Right lobe of liver (tissue), 6 donors: ENCODE results near the gene MAGI1. TPM values are rescaled to one million over a fixed set of nuclear protein-coding genes. Genes with fewer than 3 reads are reported as not detected.

Experiments used
- ATAC-seq, 4 donors: fragments of 200-7000 bp; cut with Tn5 transposase; one replicate each; pipeline ENCODE4 v1.9.1; 2020; ENCODE audit warnings: mild to moderate bottlenecking in 4 of 4, moderate library complexity in 4 of 4
- DNase-seq, 3 donors: peaks; one replicate each; pipeline ENCODE4 v3.0.0-alpha.2; 2020
- H3K27ac ChIP-seq, 3 donors: fragments of 200-600 bp; one replicate each; pipeline ENCODE4 v1.8.0; 2022
- H3K27me3 ChIP-seq, 2 donors: fragments of 200-600 bp; one replicate each; pipeline ENCODE4 v1.8.0; 2022
- H3K36me3 ChIP-seq, 4 donors: fragments of 200-600 bp; sonication (generic) in 1 of 4; one replicate each; pipeline versions ENCODE4 v1.5.1 to v1.8.0; 2017 to 2022; ENCODE audit warnings: control low read depth in 1 of 4
- H3K4me1 ChIP-seq, 4 donors: fragments of 200-600 bp; sonication (generic) in 1 of 4; one replicate each; pipeline versions ENCODE4 v1.5.1 to v1.8.0; 2017 to 2022; ENCODE audit warnings: control low read depth in 1 of 4
- H3K4me3 ChIP-seq, 3 donors: fragments of 200-600 bp; one replicate each; pipeline ENCODE4 v1.8.0; 2022
- H3K9me3 ChIP-seq, 4 donors: fragments of 200-600 bp; sonication (generic) in 1 of 4; one replicate each; pipeline versions ENCODE4 v1.5.1 to v1.8.0; 2017 to 2022; ENCODE audit warnings: control low read depth in 1 of 4
- CTCF ChIP-seq, 4 donors: fragments of 200-600 bp in 3 of 4; fragments of 450-650 bp in 1 of 4; IDR thresholded peaks; one replicate each; pipeline versions ENCODE4 v1.5.1 to v1.8.0; 2016 to 2022; ENCODE audit warnings: antibody characterized with exemption in 4 of 4, mild to moderate bottlenecking in 2 of 4
- POLR2A ChIP-seq: fragments of 450-650 bp; IDR thresholded peaks from one replicate; pipeline ENCODE4 v1.6.1; 2017; ENCODE audit warnings: antibody characterized with exemption, mild to moderate bottlenecking
- WGBS: methylation state at CpG from one replicate; pipeline ENCODE4 v1.1.6; 2018; ENCODE audit warnings: low coverage, low lambda C conversion rate; ENCODE audit not compliant: insufficient coverage; ENCODE audit errors: missing lambda C conversion rate; 5-methylcytosine and 5-hydroxymethylcytosine counted together
- intact Hi-C, 2 donors: fragments of 100-400 bp; cut with DNase I; formaldehyde crosslinking; loops; one replicate each; pipeline versions ENCODE4 v1.11.2 to v1.14.1; 2022
- total RNA-seq, 6 experiments: library from RNA; depleted of rRNA in 2 of 6; stranded (reverse); fragments of >200 nt in 2 of 6; fragmentation: NEBNext Ultra II Directional in 3 of 6; extraction: Animal tissue kit (Norgen Biotek cat#: 25700) in 3 of 6; gene quantifications; one replicate each; pipeline versions ENCODE4 v1.1.0 to v1.2.4, GENCODE V29; 2016 to 2023
- donor health status: DM: no; HTN: yes; CAD: no.
- donor health status: DM: no; HTN: no; CAD: no.
- donor health status: DM: no; HTN: no; CAD: no.
- donor health status: DM: no; HTN: yes; CAD: no.
- donor health status: DM: no; HTN: yes; CAD: no.

MAGI1 gene
- total RNA-seq, 6 experiments from 2014 or later = 22.6 to 37.7 (median 26.9) TPM

GRCh38 chr3:65642883-65643282, 395.8 kb downstream of the MAGI1 start:
- intact Hi-C loops = no loop called here
- ATAC-seq (no peak), DNase-seq (no peak)
- Histone ChIP-seq H3K4me3 (no peak overlapping the region), H3K4me1 (no peaks in the 10 kb centered on the region), H3K9me3 (peaks cover 0 to 6% (median 0%) of the 10 kb centered on the region in 4 donors), H3K27ac (no peak overlapping the region), H3K36me3 (no peaks in the 10 kb centered on the region), H3K27me3 (no peaks in the 10 kb centered on the region)
- 23% methylated on average over 1 of the region's 1 CpG for WGBS
- TF ChIP-seq CTCF (IDR thresholded peaks at IDR 0.05) = no peak
- TF ChIP-seq POLR2A = no peak

GRCh38 chr3:65641777-65642176, 396.9 kb downstream of the MAGI1 start:
- H3K4me1 ChIP-seq = no peaks in the 10 kb centered on the region
- no peak overlapping the region for H3K4me3 ChIP-seq
- DNase-seq = no peak
- no peaks in the 10 kb centered on the region for H3K9me3 ChIP-seq
- H3K36me3 ChIP-seq = no peaks in the 10 kb centered on the region
- WGBS = 63% methylated on average over 2 of the region's 2 CpGs
- no peak overlapping the region for H3K27ac ChIP-seq
- no peaks in the 10 kb centered on the region for H3K27me3 ChIP-seq
- ATAC-seq = no peak
- no peak for TF ChIP-seq POLR2A
- TF ChIP-seq CTCF (IDR thresholded peaks at IDR 0.05) = no peak
- intact Hi-C loops = no loop called here

- intact Hi-C loops = no loop called here
- no peak for TF ChIP-seq CTCF (IDR thresholded peaks at IDR 0.05)
- TF ChIP-seq POLR2A = no peak
- DNase-seq = no peak
- Histone ChIP-seq H3K27ac (no peak overlapping the region), H3K9me3 (no peaks in the 10 kb centered on the region), H3K4me3 (no peak overlapping the region), H3K36me3 (no peaks in the 10 kb centered on the region), H3K27me3 (no peaks in the 10 kb centered on the region), H3K4me1 (no peaks in the 10 kb centered on the region)
- 95% methylated on average over 4 of the region's 4 CpGs for WGBS
- no peak for ATAC-seq
Observed at GRCh38 chr3:65641045-65641444, 397.7 kb downstream of the MAGI1 start.

GRCh38 chr3:65639444-65639843, 399.3 kb downstream of the MAGI1 start:
- Histone ChIP-seq H3K4me3 (no peak overlapping the region), H3K4me1 (no peaks in the 10 kb centered on the region), H3K27me3 (no peaks in the 10 kb centered on the region), H3K27ac (no peak overlapping the region), H3K36me3 (no peaks in the 10 kb centered on the region), H3K9me3 (no peaks in the 10 kb centered on the region)
- 91% methylated on average over 6 of the region's 6 CpGs for WGBS
- ATAC-seq (no peak), DNase-seq (no peak)
- TF ChIP-seq POLR2A = no peak
- TF ChIP-seq CTCF (IDR thresholded peaks at IDR 0.05) = no peak
- intact Hi-C loops = no loop called here

- no peaks in the 10 kb centered on the region for H3K4me1 ChIP-seq
- H3K27ac ChIP-seq = no peak overlapping the region
- H3K36me3 ChIP-seq = no peaks in the 10 kb centered on the region
- H3K27me3 ChIP-seq = no peaks in the 10 kb centered on the region
- no peaks in the 10 kb centered on the region for H3K9me3 ChIP-seq
- TF ChIP-seq CTCF (IDR thresholded peaks at IDR 0.05) (no peak), POLR2A (no peak)
- no peak for ATAC-seq
- DNase-seq = no peak
- intact Hi-C loops = no loop called here
- no peak overlapping the region for H3K4me3 ChIP-seq
- 88% methylated on average over 6 of the region's 6 CpGs for WGBS
Observed at GRCh38 chr3:65638301-65638700, 400.4 kb downstream of the MAGI1 start.
